Retinal pigment epithelial cell (primary cell): ENCODE measurements around the gene MAP3K8.

Experiments
- DNase-seq: peaks from one replicate; pipeline ENCODE4 v3.0.0-alpha.2; 2010; ENCODE audit warnings: low read depth
- H3K4me3 ChIP-seq: 2 replicates; pipeline ENCODE4 v1.5.1; 2011; ENCODE audit warnings: mild to moderate bottlenecking, low read length, control low read depth, moderate library complexity
- CTCF ChIP-seq: conservative IDR thresholded peaks from 2 replicates; pipeline ENCODE4 v1.5.1; 2011; ENCODE audit warnings: low read depth, low read length, control low read depth, inconsistent platforms

Gene MAP3K8

GRCh38 chr10:30500534-30500933, 66.5 kb downstream of the MAP3K8 start:
- TF ChIP-seq CTCF = no peak
- DNase-seq = no peak
- H3K4me3 ChIP-seq = no peak overlapping the region

GRCh38 chr10:30500963-30501504, 67.0 kb downstream of the MAP3K8 start:
- H3K4me3 ChIP-seq = no peak overlapping the region
- no peak for DNase-seq
- no peak for TF ChIP-seq CTCF

GRCh38 chr10:30502266-30503060, 68.5 kb downstream of the MAP3K8 start:
- no peak for TF ChIP-seq CTCF
- no peak for DNase-seq
- H3K4me3 ChIP-seq = no peak overlapping the region

GRCh38 chr10:30503700-30504266, 69.8 kb downstream of the MAP3K8 start:
- no peak overlapping the region for H3K4me3 ChIP-seq
- TF ChIP-seq CTCF = no peak
- DNase-seq = no peak

GRCh38 chr10:30505543-30506298, 71.7 kb downstream of the MAP3K8 start:
- TF ChIP-seq CTCF = no peak
- no peak overlapping the region for H3K4me3 ChIP-seq
- no peak for DNase-seq

- no peak for TF ChIP-seq CTCF
- no peak overlapping the region for H3K4me3 ChIP-seq
- DNase-seq = no peak
Observed at GRCh38 chr10:30509508-30509907, 75.5 kb downstream of the MAP3K8 start.
